HepG2 (cell line): Measurements from ENCODE around the gene COMMD1. TPM values are rescaled to one million over a fixed set of nuclear protein-coding genes. Genes with fewer than 3 reads are reported as not detected.

Source experiments
- ATAC-seq: fragments of 200-7000 bp; cut with Tn5 transposase; 3 replicates; pipeline ENCODE4 v1.9.1; 2020; ENCODE audit warnings: mild to moderate bottlenecking, moderate library complexity
- BruUV-seq: library from RNA; stranded (reverse); fragments of 400-500 nt; replicated peaks from 2 replicates; lab custom pipeline; 2021; lab: Mats Ljungman, UMichigan
- CTCF ChIA-PET: fragments of 300-600 bp; formaldehyde crosslinking; extraction: SDS; loops from one replicate; lab custom pipeline; 2021; ENCODE audit warnings: low total read pairs, inconsistent platforms, low intra/inter-chr PET ratio; lab: Yijun Ruan, JAX
- POLR2A ChIA-PET: fragments of 350-600 bp; sonication (Branson Sonifier 250); formaldehyde crosslinking; loops from one replicate; lab custom pipeline; 2020; ENCODE audit warnings: antibody characterized with exemption, inconsistent platforms; lab: Yijun Ruan, JAX
- DNase-seq: peaks from one replicate; pipeline ENCODE4 v3.0.0-alpha.2; 2015; ENCODE audit warnings: low spot score
- FAIRE-seq: peaks from 3 replicates; lab custom pipeline; 2011; peaks lifted over from hg19 to GRCh38; lab: Jason Lieb, UNC
- H2AFZ ChIP-seq: one replicate; pipeline ENCODE4 v1.6.1; 2011; ENCODE audit warnings: low read length, inconsistent platforms
- H3K27ac ChIP-seq: fragments of 300-600 bp; 3 replicates; pipeline ENCODE4 v1.8.0; 2011; ENCODE audit warnings: mixed run types, mild to moderate bottlenecking, mixed read lengths, low read length, inconsistent platforms; ENCODE audit not compliant: insufficient read depth; ENCODE audit errors: extremely low read length
- H3K27me3 ChIP-seq, 2 experiments: fragments of 200-600 bp in 1 of 2; 2 replicates in 1 of 2; 3 replicates in 1 of 2; pipeline versions ENCODE4 v1.6.0 to v1.8.0; 2011; ENCODE audit warnings: low read length in 2 of 2, mild to moderate bottlenecking in 2 of 2, moderate library complexity in 2 of 2, inconsistent platforms in 1 of 2; ENCODE audit not compliant: insufficient read depth in 2 of 2, control insufficient read depth in 1 of 2
- H3K36me3 ChIP-seq, 2 experiments: fragments of 200-600 bp in 1 of 2; replicated peaks in 1 of 2; 2 replicates in 1 of 2; 3 replicates in 1 of 2; pipeline versions ENCODE4 v1.5.1 to v1.8.0; 2011; ENCODE audit warnings: low read length in 2 of 2, inconsistent platforms in 1 of 2; ENCODE audit not compliant: insufficient read depth in 2 of 2, control insufficient read depth in 1 of 2
- H3K4me1 ChIP-seq: 2 replicates; pipeline ENCODE4 v1.5.1; 2012; ENCODE audit warnings: low read length, inconsistent platforms; ENCODE audit not compliant: insufficient read depth
- H3K4me2 ChIP-seq: 2 replicates; pipeline ENCODE4 v1.6.0; 2011; ENCODE audit warnings: low read depth, low read length, inconsistent platforms
- H3K4me3 ChIP-seq, 3 experiments: fragments of 200-600 bp in 1 of 3; sonication (generic), shearing (Covaris generic) in 1 of 3; replicated peaks in 1 of 3; 2 replicates each; pipeline ENCODE4 v1.5.1; 2011 to 2016; ENCODE audit warnings: low read length in 3 of 3, inconsistent platforms in 2 of 3, low read depth in 2 of 3, mild to moderate bottlenecking in 2 of 3, control low read depth in 1 of 3, mixed read lengths in 1 of 3; ENCODE audit not compliant: insufficient read depth in 1 of 3
- H3K79me2 ChIP-seq: one replicate; pipeline ENCODE4 v1.6.1; 2011; ENCODE audit warnings: low read length, inconsistent platforms; ENCODE audit not compliant: insufficient read depth
- H3K9ac ChIP-seq: 2 replicates; pipeline ENCODE4 v1.6.0; 2011; ENCODE audit warnings: mild to moderate bottlenecking, low read depth, low read length, inconsistent platforms; ENCODE audit not compliant: insufficient read depth
- H3K9me3 ChIP-seq: 2 replicates; pipeline ENCODE4 v1.5.1; 2012; ENCODE audit warnings: mild to moderate bottlenecking, low read length
- H4K20me1 ChIP-seq: 2 replicates; pipeline ENCODE4 v1.6.0; 2011; ENCODE audit warnings: inconsistent platforms, mild to moderate bottlenecking, low read length, moderate library complexity; ENCODE audit not compliant: insufficient read depth
- HIC2 ChIP-seq: sonication (generic); formaldehyde crosslinking; IDR thresholded peaks from 2 replicates; pipeline ENCODE4 v1.9.0; 2022; ENCODE audit warnings: low read depth, missing genetic modification reagents
- PHF8 ChIP-seq: sonication (generic); formaldehyde crosslinking; IDR thresholded peaks from 2 replicates; pipeline ENCODE4 v1.5.0; 2020; ENCODE audit warnings: missing genetic modification reagents
- SETDB1 ChIP-seq: sonication (generic); formaldehyde crosslinking; IDR thresholded peaks from 2 replicates; pipeline ENCODE4 v1.5.1; 2020; ENCODE audit warnings: missing genetic modification reagents, mild to moderate bottlenecking, borderline replicate concordance
- SRSF4 ChIP-seq: fragments of 200-400 bp; formaldehyde crosslinking; IDR thresholded peaks from one replicate; pipeline ENCODE4 v1.6.1; 2018; ENCODE audit warnings: mild to moderate bottlenecking, low read depth, low read length, moderate library complexity; ENCODE audit not compliant: poor library complexity, severe bottlenecking
- TCF7L2 ChIP-seq: IDR thresholded peaks from 2 replicates; pipeline ENCODE4 v1.6.1; 2011; ENCODE audit warnings: mild to moderate bottlenecking, low read depth, low read length, moderate library complexity
- THYN1 ChIP-seq: sonication (generic); formaldehyde crosslinking; IDR thresholded peaks from 2 replicates; pipeline ENCODE4 v1.8.1; 2023; ENCODE audit warnings: low read depth, mild to moderate bottlenecking, moderate library complexity, missing genetic modification reagents, borderline replicate concordance
- ZBTB44 ChIP-seq: sonication (generic); formaldehyde crosslinking; IDR thresholded peaks from 2 replicates; pipeline ENCODE4 v1.4.0; 2020; ENCODE audit warnings: missing genetic modification reagents
- ZBTB8A ChIP-seq: sonication (generic); formaldehyde crosslinking; IDR thresholded peaks from 2 replicates; pipeline ENCODE4 v1.4.0; 2020; ENCODE audit warnings: mild to moderate bottlenecking, low read depth, missing genetic modification reagents, borderline replicate concordance
- ZFP82 ChIP-seq: sonication (generic); formaldehyde crosslinking; IDR thresholded peaks from 2 replicates; pipeline ENCODE4 v1.5.1; 2020; ENCODE audit warnings: mild to moderate bottlenecking, missing genetic modification reagents, borderline replicate concordance
- ZNF326 ChIP-seq: sonication (generic); formaldehyde crosslinking; IDR thresholded peaks from 2 replicates; pipeline ENCODE4 v1.4.0; 2020; ENCODE audit warnings: missing genetic modification reagents, borderline replicate concordance
- WGBS: methylation state at CpG from one replicate; pipeline ENCODE4 v1.1.6; 2017; ENCODE audit warnings: low lambda C conversion rate; 5-methylcytosine and 5-hydroxymethylcytosine counted together
- in situ Hi-C: cut with HindIII; loops from 2 replicates; pipeline ENCODE4 v1.10.0; 2017; ENCODE audit warnings: low pct_unique_long_range_greater_than_20kb; ENCODE audit not compliant: extremely low pct_ligation_motif_present
- intact Hi-C: fragments of 100-400 bp; cut with micrococcal nuclease; formaldehyde crosslinking; loops from one replicate; pipeline ENCODE4 v1.10.0; 2022; ENCODE audit not compliant: unreplicated experiment
- polyA plus RNA-seq, 8 experiments: library from polyadenylated mRNA; depleted of rRNA in 3 of 8; stranded (reverse) in 7 of 8; unstranded in 1 of 8; fragments of >200 nt; fragmentation: Illumina TruSeq in 4 of 8; extraction: Trizol in 4 of 8; gene quantifications; 2 replicates each; pipeline versions ENCODE4 v1.2.1 to v1.2.3, GENCODE V29; 2011 to 2016; ENCODE audit warnings: low read depth in 4 of 8, missing spikeins in 1 of 8, mixed read lengths in 1 of 8; ENCODE audit not compliant: insufficient read depth in 1 of 8
- total RNA-seq, 5 experiments: library from RNA; depleted of rRNA; stranded (reverse); fragments of >200 nt; fragmentation: Illumina TruSeq; extraction: Trizol; gene quantifications; 2 replicates each; pipeline ENCODE4 v1.2.3, GENCODE V29; 2016; ENCODE audit warnings: low read depth in 1 of 5

Gene COMMD1
- total and polyA plus RNA-seq, 2 of the 13 experiments (the other 11 are each of a cell fraction or from before 2014, with no cell fraction given) = 25.7 to 105 TPM

GRCh38 chr2:61937886-61938285, 32.4 kb downstream of the COMMD1 start:
- BruUV-seq = no TSS peak
- 94% methylated on average over 5 of the region's 5 CpGs for WGBS
- ChIA-PET CTCF (no interaction called here), POLR2A (no interaction called here)
- Histone ChIP-seq H3K36me3 (no peaks in the 10 kb centered on the region), H3K9ac (no peak overlapping the region), H3K4me3 (no peak overlapping the region), H2AFZ (no peak overlapping the region), H3K27me3 (no peaks in the 10 kb centered on the region), H3K4me2 (no peak overlapping the region), H3K79me2 (no peaks in the 10 kb centered on the region), H3K9me3 (no peaks in the 10 kb centered on the region), H3K4me1 (no peaks in the 10 kb centered on the region), H4K20me1 (no peaks in the 10 kb centered on the region), H3K27ac (no peak overlapping the region)
- in situ Hi-C loops (no loop called here), intact Hi-C loops (no loop called here)
- DNase-seq (no peak), FAIRE-seq (no peak), ATAC-seq (no peak)
- TF ChIP-seq TCF7L2 (no peak), ZNF326 (CRISPR knock-in tag) (no peak), THYN1 (no peak), ZFP82 (CRISPR knock-in tag) (no peak), HIC2 (no peak), SRSF4 (no peak), ZBTB44 (no peak), ZBTB8A (CRISPR knock-in tag) (no peak), PHF8 (CRISPR knock-in tag) (no peak), SETDB1 (CRISPR knock-in tag) (no peak)
